ENCODE results near the gene ARF6.

The ARF6 gene

DNA sequence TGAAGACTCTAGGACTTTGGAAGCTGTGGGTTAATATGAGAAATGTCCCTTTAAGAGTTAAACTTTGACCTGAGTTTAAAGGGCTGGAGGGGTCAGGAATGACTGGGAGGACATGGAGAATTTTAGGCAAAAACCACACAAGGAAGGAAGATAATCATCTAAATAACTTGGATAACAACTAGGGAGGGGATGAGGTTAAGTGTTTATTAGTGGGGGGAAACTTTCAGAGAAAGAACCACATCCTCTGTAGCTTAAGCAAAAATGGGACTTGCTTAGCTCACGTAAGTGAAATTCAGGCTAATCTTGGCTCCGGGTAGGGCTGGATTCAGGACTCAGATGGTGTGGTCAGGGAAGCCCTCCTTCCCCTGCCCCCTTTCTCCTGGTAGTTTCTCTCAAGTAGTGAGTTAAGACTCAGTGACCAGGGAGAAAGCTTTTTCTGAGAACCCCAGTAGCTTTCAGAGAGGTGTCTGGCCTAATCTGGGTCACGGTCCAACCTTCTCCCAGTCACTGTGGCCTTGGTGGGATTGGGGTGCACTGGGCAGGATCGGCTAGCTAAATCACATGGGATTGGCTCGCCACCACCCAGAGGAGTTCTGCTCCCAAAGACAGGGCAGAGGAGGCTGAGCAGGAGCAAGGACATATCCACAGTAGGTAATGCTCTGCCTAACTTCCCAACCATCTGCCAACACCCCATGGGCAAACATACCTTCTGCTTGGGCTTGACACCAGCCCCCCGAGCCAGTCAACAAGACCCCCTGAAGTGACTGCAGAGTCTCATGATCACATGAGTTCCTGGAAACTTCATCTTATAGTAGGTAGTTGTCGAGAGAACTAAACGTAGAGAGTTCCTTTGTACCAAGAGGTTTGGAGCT is 52.8 kb downstream of the ARF6 start:
- DNase-seq, result no peak

Measured in NCI-H2081 (cell line).